Dermis microvascular lymphatic vessel endothelial cell (primary cell): ENCODE measurements around the gene TRAF1. TPM values are rescaled to one million over a fixed set of nuclear protein-coding genes. Genes with fewer than 3 reads are reported as not detected.

Source experiments
- DNase-seq, 2 donors: peaks; one replicate each; pipeline versions ENCODE4 v3.0.0 to v3.0.0-alpha.2; 2010; ENCODE audit warnings: low read depth in 2 of 2
- total RNA-seq: library from RNA; depleted of rRNA; stranded (reverse); fragments of >200 nt; gene quantifications from 2 replicates; pipeline ENCODE4 v1.2.1, GENCODE V29; 2014

TRAF1 gene
- total RNA-seq, 1 donor from 2014 or later = 1.2 TPM

DNA sequence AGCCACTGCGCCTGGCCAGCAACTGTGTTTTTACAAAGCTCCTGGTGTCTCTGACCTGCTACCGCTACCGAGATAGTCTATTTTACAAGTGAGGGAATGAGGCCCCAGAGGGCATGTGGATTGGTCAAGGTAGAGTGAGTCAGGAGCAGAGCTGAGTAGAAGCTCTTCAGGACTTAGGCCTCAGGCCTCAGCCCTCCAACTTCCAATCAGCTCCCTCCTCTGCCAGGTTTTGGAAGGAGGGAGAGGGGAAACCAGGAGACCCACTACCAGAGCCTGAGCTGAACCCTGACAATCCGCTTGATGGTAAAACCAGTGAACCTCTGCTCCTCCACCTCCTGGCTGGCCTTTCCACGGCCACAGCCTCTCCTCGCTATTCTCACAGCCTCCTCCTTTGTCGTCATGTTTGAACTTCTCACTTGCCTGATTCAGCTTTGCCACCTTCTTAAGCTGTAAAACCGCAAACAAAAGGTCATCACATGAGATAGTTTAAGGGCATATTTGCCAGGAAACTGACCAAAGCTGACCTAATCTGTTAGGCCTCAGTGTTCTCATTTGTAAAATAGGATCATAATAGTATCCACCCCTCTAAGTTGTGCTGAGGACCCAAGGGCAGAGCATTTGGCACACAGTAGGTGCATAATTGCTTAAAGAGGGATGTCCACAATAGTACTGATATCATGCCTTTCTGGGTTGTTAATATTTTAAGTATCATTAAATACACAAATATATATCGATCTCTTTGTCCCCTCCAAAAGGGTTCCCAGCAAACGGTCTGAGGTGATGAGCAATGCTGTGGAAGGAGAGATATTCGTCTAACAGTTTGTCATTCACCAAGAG, 1.7 kb downstream of the TRAF1 start:
- no peak for DNase-seq

GRCh38 chr9:120923620-120924328, 2.8 kb downstream of the TRAF1 start:
- DNase-seq = no peak

DNA sequence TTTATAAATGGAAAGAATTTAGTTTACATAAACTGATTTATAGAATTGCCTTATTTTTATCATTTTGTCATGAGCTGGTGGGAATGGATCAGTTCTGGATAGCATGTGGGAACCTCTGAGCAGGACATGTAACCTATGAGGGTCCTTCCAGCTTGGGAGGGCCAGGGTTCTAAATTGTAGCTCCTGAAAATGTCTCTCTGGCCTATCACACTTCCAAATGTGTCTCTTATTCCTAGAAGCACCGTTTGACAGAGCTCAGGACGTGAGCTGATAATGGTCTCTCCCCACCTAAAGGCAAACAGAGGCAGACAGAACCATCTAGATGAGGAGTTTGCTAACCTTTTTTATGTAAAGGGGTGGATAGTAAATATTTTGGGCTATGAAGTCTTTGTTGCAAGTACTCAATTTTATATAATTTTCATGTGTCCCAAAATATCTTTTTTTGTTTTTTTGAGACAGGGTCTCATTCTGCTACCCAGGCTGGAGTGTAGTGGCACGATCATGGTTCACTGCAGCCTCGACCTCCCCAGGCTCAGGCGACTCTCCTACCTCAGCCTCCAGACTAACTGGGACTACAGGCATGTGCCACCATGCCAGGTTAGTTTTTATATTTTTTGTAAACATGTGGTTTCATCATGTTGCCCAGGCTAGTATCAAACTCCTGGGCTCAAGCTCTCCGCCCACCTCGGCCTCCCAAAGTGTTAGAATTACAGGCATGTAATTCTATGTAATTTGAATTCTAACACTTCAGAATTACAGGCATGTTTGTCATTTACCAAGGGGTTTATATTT, 4.0 kb downstream of the TRAF1 start:
- DNase-seq = no peak

DNA sequence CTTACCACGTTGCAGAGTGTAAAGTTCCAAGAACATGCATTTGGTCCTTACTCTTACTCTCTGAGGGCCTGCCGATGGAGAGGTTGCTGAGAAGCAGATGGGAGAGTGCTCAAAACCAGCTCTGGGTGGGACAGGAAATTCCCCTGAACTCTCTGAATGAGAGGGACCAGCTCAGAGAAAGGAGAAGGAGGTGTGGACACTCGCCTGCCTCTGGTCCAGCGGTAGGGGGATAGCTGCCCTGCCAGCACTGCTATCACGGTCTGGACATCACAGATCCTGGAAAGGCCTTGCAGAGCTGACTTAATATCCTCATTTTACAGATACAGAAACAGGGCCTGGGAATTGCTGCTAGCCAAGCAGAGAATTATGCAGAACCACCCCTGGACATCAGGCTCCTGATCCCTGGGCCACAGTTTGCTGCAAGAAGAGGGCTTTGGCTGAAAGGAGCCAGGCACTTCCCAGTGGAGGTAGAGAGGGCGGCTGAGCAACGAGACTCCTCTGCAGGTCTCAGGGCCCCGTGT, 4.9 kb downstream of the TRAF1 start:
- no peak for DNase-seq

DNA sequence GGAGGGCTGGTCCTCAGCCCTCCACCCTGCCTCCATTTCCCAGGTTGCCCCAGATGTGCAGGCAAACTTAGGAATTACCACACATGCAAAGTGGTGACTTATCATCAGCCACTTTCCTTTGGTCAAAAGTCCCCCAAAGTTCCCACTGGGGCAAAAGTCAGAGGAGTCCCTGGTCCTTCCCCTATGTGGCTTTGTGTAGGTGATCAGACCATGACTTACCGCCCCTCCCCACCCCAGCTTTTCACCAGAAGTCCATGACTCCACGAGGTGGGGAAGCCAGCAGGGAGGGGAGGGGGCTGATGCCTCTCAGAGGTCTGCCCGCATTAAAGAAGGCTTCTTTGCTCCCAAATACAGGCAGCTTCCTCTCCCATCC, 5.8 kb downstream of the TRAF1 start:
- no peak for DNase-seq

- no peak for DNase-seq
Measured at GRCh38 chr9:120919843-120920805, 6.5 kb downstream of the TRAF1 start.

- DNase-seq = no peak
Measured at GRCh38 chr9:120918931-120919842, 7.4 kb downstream of the TRAF1 start.

DNA sequence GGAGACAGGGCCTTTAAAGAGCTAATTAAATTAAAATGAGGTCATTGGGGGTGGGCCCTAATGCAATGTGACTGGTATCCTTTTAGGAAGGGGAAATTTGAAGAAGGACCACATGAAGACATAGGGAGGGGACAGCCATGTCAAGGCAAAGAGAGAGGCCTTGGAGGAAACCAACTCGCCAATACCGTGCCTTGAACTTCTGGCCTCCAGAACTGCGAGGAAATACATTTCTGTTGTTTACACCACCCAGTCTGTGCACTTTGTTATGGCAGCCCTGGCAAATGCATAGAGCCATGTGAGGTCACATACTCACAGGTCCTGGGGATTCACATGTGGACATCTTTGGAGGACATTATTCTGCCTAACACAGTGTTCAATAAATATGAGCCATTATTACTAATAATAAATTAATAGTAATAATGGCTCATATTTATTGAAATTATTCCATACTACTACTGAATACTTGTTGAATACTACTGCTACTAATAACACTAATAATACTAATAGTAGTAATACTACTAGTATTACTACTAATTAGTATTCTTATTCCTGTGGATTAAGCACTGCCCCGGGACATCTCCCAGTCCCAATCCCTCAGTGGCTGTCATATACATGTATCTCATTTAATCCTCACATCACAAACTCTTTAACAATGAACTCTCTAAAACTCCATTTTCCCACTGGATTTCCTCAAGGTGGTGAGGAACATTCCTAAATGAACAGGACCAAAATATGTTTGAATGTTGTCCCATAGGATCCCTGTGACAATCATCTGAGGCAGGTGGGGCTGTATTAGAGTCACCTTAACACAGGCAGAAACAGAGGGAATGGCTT, 8.4 kb downstream of the TRAF1 start:
- no peak for DNase-seq

GRCh38 chr9:120916991-120917880, 9.4 kb downstream of the TRAF1 start:
- no peak for DNase-seq

DNA sequence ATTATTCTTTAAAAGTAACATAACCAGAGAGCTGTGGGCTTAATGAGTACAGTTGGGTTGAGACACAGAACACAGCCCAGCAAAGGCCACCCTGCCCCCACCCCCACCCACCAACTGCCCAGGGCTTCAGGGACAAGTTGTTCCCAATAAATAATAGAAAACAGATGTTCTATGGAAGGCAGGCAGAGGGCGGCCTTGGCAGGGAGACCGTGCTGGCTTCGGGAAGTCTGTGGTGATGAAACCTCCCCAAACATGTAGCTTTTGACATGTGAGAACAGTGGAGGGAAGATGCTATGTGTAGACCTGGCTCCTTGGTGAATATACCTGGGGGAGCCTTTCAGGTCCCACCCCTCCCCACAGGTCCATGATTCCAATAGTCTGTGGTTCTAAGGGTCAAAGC, 10.0 kb downstream of the TRAF1 start:
- DNase-seq = peak in 1 of 2 donors; percentile 23

DNA sequence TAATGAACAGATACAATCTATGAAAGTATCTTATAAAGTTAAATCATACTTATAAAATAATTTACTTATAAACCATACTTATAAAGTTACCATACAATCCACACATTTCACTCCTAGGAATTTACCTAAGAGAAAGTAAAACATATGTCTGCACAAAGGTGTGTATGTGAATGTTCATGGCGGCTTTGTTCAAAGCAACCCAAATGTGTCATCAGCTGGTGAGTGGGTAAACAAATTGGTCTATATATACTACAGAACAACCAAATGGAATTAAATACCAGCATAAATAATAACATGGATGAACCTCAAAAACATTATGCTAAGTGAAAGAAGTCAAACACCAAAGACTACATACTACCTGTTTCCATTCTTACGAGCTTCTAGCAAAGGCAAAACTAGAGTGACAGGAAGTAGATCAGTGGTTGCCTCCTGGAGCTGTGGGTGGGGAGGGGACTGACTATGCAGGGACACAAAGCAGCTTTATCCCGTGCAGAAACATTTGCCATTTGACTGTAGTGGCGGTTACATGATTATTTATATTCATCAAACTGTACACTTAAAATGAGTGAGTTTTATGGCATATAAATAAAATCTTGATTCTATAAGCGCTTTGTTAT, 10.6 kb downstream of the TRAF1 start:
- no peak for DNase-seq

DNA sequence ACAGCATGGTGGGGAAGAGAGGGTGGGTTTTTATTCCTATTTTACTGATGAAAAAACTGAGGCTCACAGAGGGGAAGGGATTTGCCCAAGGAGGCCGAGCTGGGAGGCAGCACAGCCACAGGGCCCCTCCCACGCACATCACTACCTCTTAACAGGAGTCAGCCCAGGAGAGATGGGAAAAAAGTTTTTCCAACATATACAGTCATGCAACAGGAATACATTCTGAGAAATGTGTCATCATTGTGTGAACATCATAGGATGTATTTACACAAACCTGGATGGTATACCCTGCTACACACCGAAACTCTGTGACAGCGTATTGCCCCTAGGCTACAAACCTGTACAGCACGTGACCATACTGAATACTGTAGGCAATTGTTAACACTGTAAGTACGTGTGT, 11.6 kb downstream of the TRAF1 start:
- DNase-seq = no peak

DNA sequence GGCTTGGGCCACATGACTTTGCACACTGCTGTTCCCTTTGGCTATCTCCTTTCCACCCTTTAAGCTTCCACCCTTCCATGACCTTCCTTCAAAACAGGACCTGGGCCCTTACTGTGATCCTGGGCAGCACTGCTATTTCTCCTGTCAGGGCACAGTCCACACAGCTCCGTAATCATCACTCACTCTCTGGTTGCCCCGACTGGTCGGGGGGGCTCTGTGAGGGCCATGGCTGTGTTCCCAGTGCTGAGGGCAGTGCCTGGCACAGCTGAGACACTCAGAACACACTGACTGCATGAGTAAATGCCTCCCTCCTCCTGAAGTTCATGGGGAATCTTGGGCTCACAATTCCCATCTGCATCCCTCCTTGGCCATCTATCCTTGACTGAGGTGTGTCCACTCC, 12.2 kb downstream of the TRAF1 start:
- DNase-seq = no peak

DNA sequence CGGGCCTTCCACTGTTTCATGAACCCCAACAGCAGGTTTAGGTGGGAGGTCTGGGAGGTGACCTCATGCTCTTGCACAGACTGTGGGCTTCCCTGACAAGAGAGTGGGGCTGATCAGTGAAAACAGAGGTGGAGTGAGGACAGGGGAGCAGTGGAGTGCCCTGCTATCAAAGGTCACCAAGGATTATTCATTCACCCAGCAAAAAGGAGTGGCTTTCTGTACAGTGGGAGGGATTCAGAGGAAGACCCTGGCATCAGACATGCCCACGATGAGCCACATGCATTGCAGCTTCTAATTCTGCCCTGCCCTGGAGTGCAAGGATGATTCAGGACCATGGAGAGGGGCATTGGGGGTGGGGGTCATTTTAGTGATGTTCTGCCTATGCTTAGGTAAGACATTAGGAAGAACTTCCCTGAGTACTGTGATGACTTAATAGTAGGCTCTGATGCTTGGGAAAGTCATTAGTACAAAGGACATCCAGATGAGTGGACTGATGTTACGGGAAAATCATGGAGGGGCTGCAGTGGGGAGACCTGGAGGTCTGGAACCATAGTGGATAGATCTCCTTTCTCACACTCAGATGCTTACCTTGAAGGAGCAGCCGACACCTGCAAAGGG, 12.8 kb downstream of the TRAF1 start:
- peak in 1 of 2 donors; percentile 23 for DNase-seq

- DNase-seq = no peak
Measured at GRCh38 chr9:120912958-120913646, 13.5 kb downstream of the TRAF1 start.

- DNase-seq = no peak
Measured at GRCh38 chr9:120911295-120911837, 15.2 kb downstream of the TRAF1 start.
